Omental fat pad (tissue), 4 donors: ENCODE data around the gene NCEH1. TPM values are rescaled to one million over a fixed set of nuclear protein-coding genes. Genes with fewer than 3 reads are reported as not detected.
"Not testable (repeated sequence)": the region's sequence is repeated elsewhere in the genome, so short reads cannot be mapped to it uniquely, and the experiment has no call there.

Experiments
- ATAC-seq: fragments of 150-250 bp; one replicate; pipeline ENCODE4 v1.9.1; 2016; ENCODE audit warnings: mild to moderate bottlenecking, moderate library complexity; ENCODE audit not compliant: low FRiP score
- DNase-seq: peaks from one replicate; pipeline ENCODE4 v3.0.0-alpha.2; 2019; ENCODE audit warnings: low spot score
- CTCF ChIP-seq, 3 donors: fragments of 450-650 bp; IDR thresholded peaks; one replicate each; pipeline ENCODE4 v1.5.1; 2016 to 2017; ENCODE audit warnings: antibody characterized with exemption in 3 of 3, mild to moderate bottlenecking in 3 of 3, moderate library complexity in 2 of 3
- total RNA-seq, 4 donors: library from RNA; depleted of rRNA; stranded (reverse); fragments of >200 nt; gene quantifications; one replicate each; pipeline ENCODE4 v1.1.0, GENCODE V29; 2016

NCEH1 gene
- total RNA-seq, 4 donors from 2014 or later, result 8.2 to 44.1 (median 10.6) TPM

- DNase-seq (no peak), ATAC-seq (no peak)
- no peak for TF ChIP-seq CTCF (IDR thresholded peaks at IDR 0.05)
These were observed 105.8 kb downstream of the NCEH1 start for GRCh38 chr3:172604895-172605646.

GRCh38 chr3:172601066-172601832 is 109.6 kb downstream of the NCEH1 start:
- DNase-seq, result no peak
- ATAC-seq, result no peak
- no peak for TF ChIP-seq CTCF (IDR thresholded peaks at IDR 0.05)

- no peak for TF ChIP-seq CTCF (IDR thresholded peaks at IDR 0.05)
- ATAC-seq, result no peak
- DNase-seq, result no peak
These were observed 110.2 kb downstream of the NCEH1 start for GRCh38 chr3:172600644-172601065.

GRCh38 chr3:172598904-172599303 is 112.0 kb downstream of the NCEH1 start:
- TF ChIP-seq CTCF (IDR thresholded peaks at IDR 0.05), result no peak
- ATAC-seq (no peak), DNase-seq (no peak)

- ATAC-seq (no peak), DNase-seq (no peak)
- TF ChIP-seq CTCF (IDR thresholded peaks at IDR 0.05), result no peak
These were observed 114.5 kb downstream of the NCEH1 start for GRCh38 chr3:172596394-172596706.

- peak; percentile 73 for ATAC-seq
- no peak for DNase-seq
- no peak for TF ChIP-seq CTCF (IDR thresholded peaks at IDR 0.05)
These were observed 115.0 kb downstream of the NCEH1 start for GRCh38 chr3:172595664-172596393.

DNA sequence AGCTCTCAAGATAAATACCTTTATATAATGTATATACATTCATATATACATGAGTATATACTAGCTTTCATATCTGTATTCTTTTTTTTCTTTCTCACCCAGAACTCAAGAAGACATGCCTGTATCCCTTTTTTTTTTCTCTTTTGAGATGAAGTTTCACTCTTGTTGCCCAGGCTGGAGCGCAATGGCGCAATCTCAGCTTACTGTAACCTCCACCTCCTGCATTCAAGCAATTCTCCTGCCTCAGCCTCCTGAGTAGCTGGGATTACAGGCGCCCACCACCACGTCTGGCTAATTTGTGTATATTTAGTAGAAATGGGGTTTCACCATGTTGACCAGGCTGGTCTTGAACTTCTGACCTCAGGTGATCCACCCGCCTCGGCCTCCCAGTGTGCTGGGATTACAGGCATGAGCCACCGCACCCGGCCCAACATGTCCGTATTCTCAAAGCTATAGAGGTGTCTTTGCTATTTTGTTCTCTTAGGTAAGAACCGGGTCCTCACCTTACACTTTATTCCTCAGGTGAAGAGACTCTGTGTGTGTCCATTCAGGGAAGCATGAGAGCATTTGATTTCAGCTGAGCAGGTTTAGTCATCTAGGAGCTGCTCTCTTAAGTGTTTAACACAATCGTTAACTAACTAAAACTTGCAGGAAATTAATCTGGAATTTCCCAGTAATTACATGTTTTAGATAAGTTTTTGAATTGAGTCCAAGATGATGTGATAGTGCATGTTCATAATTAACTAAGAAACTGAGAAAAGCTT is 115.8 kb downstream of the NCEH1 start:
- DNase-seq, result not testable (repeated sequence)
- peak; percentile 54 for ATAC-seq
